GM19452 (cell line): ENCODE results near the gene PIGQ.

Experiments
- ATAC-seq: cut with Tn5 transposase; IDR thresholded peaks from one replicate; pipeline ENCODE4 v1.9.1; 2021; ENCODE audit not compliant: unreplicated experiment

PIGQ gene

DNA sequence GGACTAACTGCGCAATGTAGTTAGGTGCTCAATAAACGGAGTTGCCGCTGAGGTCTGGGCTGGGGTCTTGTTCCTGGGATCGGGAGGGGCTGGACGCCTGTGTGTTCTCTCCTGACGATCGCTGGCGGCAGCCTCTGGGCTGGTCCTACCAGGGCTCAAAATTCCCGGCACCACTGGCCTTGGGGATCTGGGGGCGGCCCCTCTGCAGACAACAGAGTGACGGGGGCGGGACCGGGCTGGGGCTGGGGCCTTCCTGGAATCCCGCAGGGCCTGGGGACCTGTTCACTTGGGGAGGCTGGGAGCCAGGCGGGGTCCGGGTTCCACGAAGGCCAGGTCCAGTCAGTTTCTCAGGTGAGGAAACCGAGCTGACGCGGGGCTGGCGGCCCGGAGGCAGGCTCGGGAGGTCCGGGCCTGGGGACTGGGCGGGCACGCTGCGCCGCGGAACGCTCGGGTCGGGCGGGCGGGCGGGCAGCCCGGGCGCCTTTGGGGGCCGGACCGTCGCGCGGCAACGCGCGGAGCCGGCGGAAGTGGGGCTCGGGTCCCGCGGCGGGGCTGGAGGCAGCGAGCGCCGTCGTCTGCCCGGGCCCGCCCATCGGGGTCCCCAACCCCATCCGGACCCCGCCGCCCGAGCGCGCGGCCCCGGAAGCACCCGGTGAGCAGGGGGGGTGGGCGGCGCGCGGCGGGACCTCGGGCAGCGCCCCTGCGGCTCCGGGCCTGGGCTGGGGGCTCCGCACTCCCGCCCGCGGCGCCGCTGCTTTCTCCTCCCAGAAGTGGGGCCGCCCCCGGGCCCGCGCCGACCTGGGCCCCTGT lies at the start of gene PIGQ:
Gene PIGQ, plus strand, starts transcription at position 524 of the 810 bp plus-strand sequence. CDS start 4,107 bp downstream, outside the sequence.
- ATAC-seq: peak; percentile 56

- ATAC-seq: no peak
Observed at GRCh38 chr16:520847-521246, 48.9 kb upstream of the PIGQ start.

- no peak for ATAC-seq
Observed at GRCh38 chr16:521381-522210, 48.2 kb upstream of the PIGQ start.

GRCh38 chr16:522320-523096 lies 47.3 kb upstream of the PIGQ start:
- ATAC-seq: no peak

DNA sequence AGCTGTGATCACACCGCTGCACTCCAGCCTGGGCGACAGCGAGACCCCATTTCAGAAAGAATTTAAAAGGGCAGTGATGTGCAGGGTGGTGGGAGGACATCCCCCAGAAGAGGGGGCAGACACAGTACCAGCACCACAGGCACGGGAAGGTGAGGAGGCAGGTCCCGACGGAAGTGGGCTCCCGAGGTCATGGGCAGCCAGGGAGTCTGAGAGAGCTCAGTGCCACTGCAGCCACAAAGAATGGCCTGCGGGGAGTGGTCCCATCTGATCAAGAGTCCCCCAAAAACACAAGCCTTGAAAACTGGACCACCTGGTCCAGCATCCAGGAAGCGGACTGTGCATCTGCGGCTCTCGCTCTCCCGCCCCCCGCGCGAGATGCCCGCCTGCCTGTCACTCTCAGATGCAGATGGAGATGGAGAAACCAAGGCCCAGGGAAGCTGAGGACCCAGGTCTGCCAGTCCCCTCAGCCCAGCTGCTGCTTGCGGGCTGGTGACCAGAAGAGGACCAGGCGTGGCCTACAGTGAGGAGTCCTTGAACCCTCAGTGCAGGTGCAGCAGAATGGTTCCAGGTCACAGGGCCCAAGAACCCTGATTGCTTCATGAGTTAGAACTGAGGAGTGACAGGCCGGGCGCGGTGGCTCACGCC lies 46.5 kb upstream of the PIGQ start:
- no peak for ATAC-seq

DNA sequence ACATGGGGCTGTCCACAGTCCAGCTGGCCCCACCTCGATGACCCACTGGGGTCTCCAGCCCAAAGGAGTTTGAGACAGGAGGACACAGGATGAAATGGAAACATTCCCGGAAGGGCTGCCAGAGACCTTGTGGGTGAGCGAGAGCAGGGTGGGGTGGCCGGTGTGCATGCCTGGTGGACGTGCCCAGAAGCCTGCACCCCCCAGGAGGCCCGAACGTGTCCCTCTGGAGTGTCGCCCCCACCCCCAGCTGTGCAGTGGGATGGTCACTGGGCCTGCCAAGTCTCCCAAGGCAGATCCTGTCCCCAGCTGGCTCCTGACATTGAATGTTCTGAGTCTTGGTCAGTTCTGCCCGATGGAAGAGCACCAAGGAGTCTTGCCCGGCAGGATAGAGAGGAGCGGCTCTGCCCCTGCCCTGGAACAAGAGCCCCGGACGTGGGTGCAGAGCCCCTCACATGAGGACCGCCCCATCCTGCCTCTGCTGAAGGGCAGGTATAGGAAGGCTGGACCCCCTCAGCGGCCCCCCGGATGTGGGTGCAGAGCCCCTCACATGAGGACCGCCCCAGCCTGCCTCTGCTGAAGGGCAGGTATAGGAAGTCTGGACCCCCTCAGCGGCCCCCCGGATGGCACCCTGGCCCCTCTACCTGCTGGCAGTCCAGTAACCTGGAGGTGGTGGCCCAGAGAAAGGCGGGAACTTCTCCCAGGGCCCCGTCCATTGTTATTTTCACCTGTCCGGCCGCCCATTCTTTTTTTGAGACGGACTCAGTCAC lies 45.3 kb upstream of the PIGQ start:
- ATAC-seq: no peak

DNA sequence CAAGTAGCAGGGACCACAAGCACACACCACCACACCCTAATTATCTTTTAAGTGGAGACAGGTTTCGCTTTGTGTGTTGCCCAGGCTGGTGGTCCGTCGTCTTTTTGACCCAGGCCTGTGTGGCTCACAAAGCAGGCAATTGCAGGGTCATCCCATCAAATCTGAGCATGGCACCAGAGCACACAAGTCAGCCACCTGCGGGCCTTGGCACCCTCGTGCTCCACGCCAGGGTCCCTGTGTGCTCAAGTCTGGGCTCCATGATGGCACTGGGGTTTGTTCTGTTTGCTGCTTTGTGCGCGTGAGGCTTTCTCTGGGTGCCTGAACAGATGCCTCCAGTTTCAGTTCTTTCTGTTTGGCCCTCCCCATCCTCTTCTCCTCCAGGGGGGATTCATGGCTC lies 44.6 kb upstream of the PIGQ start:
- ATAC-seq: no peak

DNA sequence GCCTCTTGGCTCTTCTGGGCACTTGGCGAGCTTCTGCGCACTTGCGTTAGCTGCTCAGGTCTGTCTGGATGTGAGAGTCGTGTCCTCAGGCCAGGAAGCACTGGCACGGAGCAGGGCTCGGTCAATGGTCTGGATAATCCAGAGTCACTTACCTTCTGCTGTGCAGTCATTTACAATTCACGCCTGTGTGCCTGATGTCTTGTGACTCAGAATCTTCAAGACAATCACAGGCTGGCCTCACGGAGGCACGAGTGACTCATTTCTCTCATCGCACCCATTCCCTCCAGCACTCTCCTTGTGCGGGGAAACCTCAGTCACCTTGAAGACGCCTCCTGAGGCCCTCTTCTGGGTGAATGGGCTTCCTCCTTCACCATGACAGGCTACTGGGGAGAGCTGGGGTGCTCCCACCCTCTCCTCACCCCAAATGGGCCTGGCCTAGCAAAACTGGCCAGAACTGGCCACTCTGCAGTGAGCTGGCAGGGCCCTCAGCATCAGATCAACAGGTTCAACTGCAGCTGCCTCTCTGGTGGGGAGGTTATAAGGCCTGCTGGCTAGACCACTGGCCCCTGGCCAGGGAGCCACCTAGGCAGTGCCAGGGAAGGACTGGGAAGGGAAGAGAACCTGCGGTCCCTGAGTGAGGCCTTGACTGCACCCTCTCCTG lies 44.1 kb upstream of the PIGQ start:
- no peak for ATAC-seq

DNA sequence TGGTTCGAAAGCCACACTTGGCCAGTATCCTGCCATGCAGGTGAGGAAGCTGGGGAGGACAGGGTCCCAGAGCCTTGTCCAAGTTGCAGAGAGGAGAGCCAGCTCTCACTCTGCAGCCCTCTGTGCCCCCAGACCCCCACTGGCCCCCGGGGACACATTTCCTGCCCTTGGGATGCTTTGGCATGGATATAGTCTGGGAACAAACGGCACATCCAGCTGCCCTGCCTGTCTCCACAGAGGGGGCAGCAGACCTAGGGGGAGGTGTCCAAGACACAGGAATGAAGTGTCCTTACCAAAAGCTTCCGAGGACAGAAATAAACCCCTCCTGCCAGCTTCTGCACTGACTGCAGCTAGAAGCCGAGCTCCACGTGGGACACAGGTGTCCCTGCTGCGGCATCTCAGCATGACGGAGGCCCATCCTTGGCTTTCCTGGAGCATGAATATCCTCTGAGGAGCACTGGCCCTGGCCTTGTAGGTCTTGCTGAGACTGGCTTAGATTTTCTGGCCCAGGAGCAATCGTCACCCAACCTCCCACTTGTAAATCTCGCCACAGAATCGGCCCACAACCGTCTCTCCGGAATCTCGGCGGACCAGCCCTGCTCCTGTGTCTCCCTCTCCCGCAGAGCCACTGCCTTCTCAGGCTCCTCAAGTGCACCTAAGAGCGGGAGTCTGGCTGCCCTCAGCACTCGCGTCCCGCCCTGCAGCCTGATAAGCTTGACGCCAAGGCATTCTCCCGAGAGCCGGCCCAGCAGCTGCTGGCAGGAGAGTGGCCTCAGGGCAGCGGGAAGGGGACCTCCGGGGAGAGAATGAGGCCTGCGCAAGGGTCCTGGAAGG lies 43.4 kb upstream of the PIGQ start:
- ATAC-seq: no peak

DNA sequence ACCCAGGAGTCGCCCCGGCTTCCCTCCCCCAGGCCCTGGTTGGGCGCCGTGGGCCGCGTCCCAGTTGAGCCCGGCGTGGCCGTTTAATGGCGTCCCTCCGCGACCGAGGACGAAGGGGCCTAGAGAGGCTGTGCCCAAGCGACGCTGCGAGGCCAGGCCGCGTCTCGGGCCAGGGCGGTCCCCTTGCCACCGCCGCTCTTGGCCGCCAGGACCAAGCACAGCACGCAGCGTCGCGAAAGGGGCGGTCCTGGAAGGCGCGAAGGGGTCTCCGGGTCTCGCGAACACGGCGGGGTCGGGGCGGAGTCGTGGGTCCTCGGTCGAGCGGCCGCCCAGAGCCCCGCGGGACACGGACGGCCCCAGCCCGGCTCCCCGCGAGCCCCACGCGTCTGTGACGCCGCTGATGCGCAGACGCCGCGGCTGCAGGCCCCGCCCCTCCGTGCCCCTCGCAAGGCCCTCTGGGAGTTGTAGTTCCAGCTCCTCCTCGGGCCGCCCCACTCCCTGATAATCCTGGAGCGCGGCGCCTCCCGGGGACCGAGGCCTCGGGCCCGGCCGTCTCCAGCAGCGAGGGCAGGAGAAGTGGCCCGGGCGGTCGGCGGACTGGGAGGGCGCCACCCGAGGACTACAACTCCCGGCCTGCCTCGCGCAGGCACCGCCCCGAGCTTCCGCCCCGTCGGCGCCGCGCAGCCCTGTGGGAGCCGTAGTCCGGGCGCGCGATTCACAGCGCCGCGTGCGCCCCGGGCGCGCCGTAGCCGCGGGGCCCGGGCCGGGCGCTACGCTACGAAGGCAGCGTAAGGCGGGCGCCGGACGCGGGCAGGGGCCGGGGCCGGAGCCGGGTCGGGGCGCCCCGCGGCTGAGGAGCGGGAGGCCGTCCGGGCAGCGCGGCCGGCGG lies 42.5 kb upstream of the PIGQ start, which contains the start of gene CAPN15:
Gene CAPN15, plus strand, starts transcription at position 698 of the 889 bp plus-strand sequence. CDS start 19,127 bp downstream, outside the sequence.
- peak; percentile 64 for ATAC-seq

GRCh38 chr16:528111-529011 lies 41.4 kb upstream of the PIGQ start:
- peak; percentile 14 for ATAC-seq

DNA sequence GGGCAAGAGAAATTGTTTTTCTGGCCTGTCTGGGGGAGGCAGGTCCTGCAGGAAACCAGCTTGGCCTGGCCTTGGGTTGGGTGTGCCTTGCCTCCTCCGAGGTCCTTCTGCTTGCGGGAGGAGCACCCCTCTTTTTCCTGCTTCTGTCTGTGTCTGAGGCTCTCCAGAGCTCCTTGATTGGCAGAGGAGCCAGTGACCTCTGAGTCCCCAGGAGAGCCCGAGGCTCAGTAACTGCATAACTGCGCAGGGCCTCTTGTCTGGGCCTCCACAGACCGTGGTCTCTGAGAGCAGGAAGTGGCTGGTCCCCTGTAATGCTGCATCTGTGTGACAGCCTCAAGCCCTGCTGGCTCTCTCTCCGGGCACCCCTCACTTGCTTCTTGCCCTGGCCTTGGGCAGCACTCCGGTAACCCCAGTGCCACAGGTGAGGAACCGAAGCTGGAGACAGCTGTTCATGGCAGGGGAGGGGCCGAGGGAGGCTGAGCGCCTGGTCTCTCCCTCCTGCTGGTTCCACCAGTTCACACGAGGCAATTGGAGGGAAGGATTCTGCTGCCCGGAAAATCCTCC lies 40.7 kb upstream of the PIGQ start:
- ATAC-seq: no peak

DNA sequence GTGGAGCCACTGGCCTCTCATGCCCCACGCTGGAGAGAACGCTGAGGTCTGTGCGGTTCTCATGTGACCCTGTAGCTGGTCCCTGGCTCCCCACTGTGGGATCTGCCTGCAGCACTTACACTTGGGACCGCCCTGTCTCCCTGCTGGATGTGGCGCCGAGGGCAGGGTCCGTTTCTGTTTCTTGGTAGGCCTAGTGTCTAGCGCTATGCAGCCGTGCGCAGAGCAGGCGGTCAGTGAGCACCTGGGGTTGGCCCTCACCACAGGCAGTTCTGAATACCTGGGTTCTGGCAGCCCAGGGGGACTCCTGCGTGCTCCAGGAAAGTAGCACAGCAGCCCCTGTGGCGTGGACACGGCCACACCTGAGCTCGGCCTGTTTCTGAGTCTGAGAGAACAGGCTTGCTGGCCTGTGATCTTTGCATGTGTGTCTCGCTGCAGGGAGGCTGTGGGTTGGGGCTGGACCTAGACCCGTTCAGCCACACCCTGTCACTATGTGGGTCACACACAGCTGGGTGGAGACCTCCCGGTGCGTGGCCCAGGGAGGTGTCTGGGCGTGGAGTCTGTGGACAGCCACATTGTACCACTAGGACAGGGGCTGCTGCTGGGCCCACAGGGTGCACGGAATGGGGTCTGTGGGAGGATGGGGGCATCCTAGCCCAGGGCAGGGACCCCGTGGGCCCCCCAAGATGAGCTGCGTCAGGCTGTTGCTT lies 39.5 kb upstream of the PIGQ start:
- ATAC-seq: no peak

GRCh38 chr16:531494-532125 lies 38.2 kb upstream of the PIGQ start:
- ATAC-seq: no peak
